K562 (cell line): ENCODE results near the gene PREP. TPM values are rescaled to one million over a fixed set of nuclear protein-coding genes. Genes with fewer than 3 reads are reported as not detected.

Experiments used
- ATAC-seq: fragments of 200-7000 bp; cut with Tn5 transposase; 3 replicates; pipeline ENCODE4 v1.9.1; 2020; ENCODE audit warnings: moderate library complexity
- BruUV-seq: library from RNA; stranded (reverse); fragments of 400-500 nt; replicated peaks from 2 replicates; lab custom pipeline; 2021; lab: Mats Ljungman, UMichigan
- CTCF ChIA-PET: fragments of 300-600 bp; formaldehyde crosslinking; extraction: SDS; loops from one replicate; lab custom pipeline; 2021; ENCODE audit warnings: low intra/inter-chr PET ratio; lab: Yijun Ruan, JAX
- POLR2A ChIA-PET: fragments of 300-600, 350-650 bp; sonication (Branson Sonifier 250); formaldehyde crosslinking; extraction: SDS; loops from one replicate; lab custom pipeline; 2021; ENCODE audit warnings: antibody characterized with exemption, inconsistent platforms; lab: Yijun Ruan, JAX
- DNase-seq, 4 experiments: peaks; one replicate each; pipeline versions ENCODE4 v3.0.0 to v3.0.0-alpha.2; 2011 to 2018; ENCODE audit warnings: low spot score in 3 of 4, mixed read lengths in 3 of 4; ENCODE audit errors: extremely low read depth in 1 of 4
- FAIRE-seq: peaks from 2 replicates; lab custom pipeline; 2011; peaks lifted over from hg19 to GRCh38; lab: Jason Lieb, UNC
- H2AFZ ChIP-seq: 2 replicates; pipeline ENCODE4 v1.6.0; 2011; ENCODE audit warnings: low read depth, low read length, control low read depth, inconsistent platforms
- H3K27ac ChIP-seq: fragments of 200-600 bp; 3 replicates; pipeline ENCODE4 v1.8.0; 2011; ENCODE audit warnings: low read depth, mild to moderate bottlenecking, control low read depth, inconsistent platforms, low read length, moderate library complexity, mixed read lengths; ENCODE audit errors: extremely low read depth
- H3K27me3 ChIP-seq, 2 experiments: fragments of 300-600 bp in 1 of 2; 2 replicates in 1 of 2; 3 replicates in 1 of 2; pipeline versions ENCODE4 v1.6.0 to v1.8.0; 2011; ENCODE audit warnings: inconsistent platforms in 2 of 2, low read length in 2 of 2, mild to moderate bottlenecking in 1 of 2, mixed read lengths in 1 of 2, moderate library complexity in 1 of 2; ENCODE audit not compliant: control insufficient read depth in 2 of 2, insufficient read depth in 2 of 2
- H3K36me3 ChIP-seq: fragments of 300-600 bp; 3 replicates; pipeline ENCODE4 v1.8.0; 2011; ENCODE audit warnings: mild to moderate bottlenecking, low read length, inconsistent platforms; ENCODE audit not compliant: control insufficient read depth, insufficient read depth
- H3K4me1 ChIP-seq, 2 experiments: fragments of 200-600 bp in 1 of 2; replicated peaks in 1 of 2; 2 replicates in 1 of 2; 3 replicates in 1 of 2; pipeline versions ENCODE4 v1.5.1 to v1.8.0; 2011; ENCODE audit warnings: inconsistent platforms in 2 of 2, low read length in 2 of 2, mild to moderate bottlenecking in 1 of 2, mixed read lengths in 1 of 2, moderate library complexity in 1 of 2; ENCODE audit not compliant: control insufficient read depth in 2 of 2, insufficient read depth in 2 of 2
- H3K4me2 ChIP-seq: 2 replicates; pipeline ENCODE4 v1.6.1; 2011; ENCODE audit warnings: low read length, control low read depth, inconsistent platforms, mixed read lengths; ENCODE audit not compliant: insufficient read depth
- H3K4me3 ChIP-seq: fragments of 200-600 bp; sonication (generic), shearing (Covaris generic); 2 replicates; pipeline ENCODE4 v1.5.1; 2016; ENCODE audit warnings: control low read depth, inconsistent platforms
- H3K79me2 ChIP-seq: fragments of 200-600 bp; 3 replicates; pipeline ENCODE4 v1.8.0; 2011; ENCODE audit warnings: low read length, inconsistent platforms; ENCODE audit not compliant: control insufficient read depth, insufficient read depth
- H3K9ac ChIP-seq, 2 experiments: 2 replicates each; pipeline versions ENCODE4 v1.6.0 to v1.6.1; 2011; ENCODE audit warnings: low read depth in 2 of 2, low read length in 2 of 2, control low read depth in 1 of 2, inconsistent platforms in 1 of 2, mild to moderate bottlenecking in 1 of 2, mixed read lengths in 1 of 2; ENCODE audit not compliant: insufficient read depth in 1 of 2
- H3K9me1 ChIP-seq: one replicate; pipeline ENCODE4 v1.6.0; 2011; ENCODE audit warnings: inconsistent platforms, mild to moderate bottlenecking, low read length, moderate library complexity; ENCODE audit not compliant: control insufficient read depth, insufficient read depth
- H3K9me3 ChIP-seq: replicated peaks from 2 replicates; pipeline ENCODE4 v1.5.1; 2011; ENCODE audit warnings: low read depth, low read length, inconsistent platforms; ENCODE audit not compliant: control insufficient read depth, insufficient read depth
- H4K20me1 ChIP-seq: replicated peaks from 2 replicates; pipeline ENCODE4 v1.6.1; 2011; ENCODE audit warnings: low read length, inconsistent platforms, mixed read lengths; ENCODE audit not compliant: control insufficient read depth, insufficient read depth
- CTCF ChIP-seq, 3 experiments: IDR thresholded peaks in 2 of 3; conservative IDR thresholded peaks in 1 of 3; 2 replicates each; pipeline ENCODE4 v1.5.1; 2011 to 2012; ENCODE audit warnings: low read length in 3 of 3, mild to moderate bottlenecking in 3 of 3, control low read depth in 2 of 3, improper control_type of control experiment in 1 of 3, inconsistent platforms in 1 of 3, low read depth in 1 of 3, mixed read lengths in 1 of 3, moderate library complexity in 1 of 3; ENCODE audit not compliant: insufficient read depth in 2 of 3
- DEAF1 ChIP-seq: fragments of 450-650 bp; formaldehyde crosslinking; IDR thresholded peaks from 2 replicates; pipeline ENCODE4 v1.4.0; 2020; ENCODE audit warnings: mild to moderate bottlenecking, moderate library complexity
- EP300 ChIP-seq: IDR thresholded peaks from 2 replicates; pipeline ENCODE4 v1.6.1; 2012; ENCODE audit warnings: low read length, improper control_type of control experiment
- EP400 ChIP-seq: fragments of 450-650 bp; IDR thresholded peaks from 2 replicates; pipeline ENCODE4 v1.6.1; 2017; ENCODE audit warnings: antibody characterized with exemption, mild to moderate bottlenecking, moderate library complexity
- PHF8 ChIP-seq: fragments of 200-600 bp; sonication (generic); IDR thresholded peaks from 2 replicates; pipeline ENCODE4 v1.6.1; 2012; ENCODE audit warnings: mixed run types, mild to moderate bottlenecking, inconsistent platforms, low read length, moderate library complexity, borderline replicate concordance
- SNRNP70 ChIP-seq: fragments of 200-400 bp; formaldehyde crosslinking; optimal IDR thresholded peaks from 2 replicates; pipeline ENCODE3; 2017; ENCODE audit warnings: low read depth, low read length
- ZNF146 ChIP-seq: IDR thresholded peaks from one replicate; pipeline ENCODE4 v1.6.1; 2018; ENCODE audit warnings: missing compliant biosample characterization; ENCODE audit not compliant: unreplicated experiment
- ZNF282 ChIP-seq: sonication (generic); formaldehyde crosslinking; IDR thresholded peaks from 2 replicates; pipeline ENCODE4 v1.8.1; 2023; ENCODE audit warnings: missing genetic modification reagents
- ZNF316 ChIP-seq: fragments of 450-650 bp; IDR thresholded peaks from 2 replicates; pipeline ENCODE4 v1.6.1; 2016
- WGBS: fragments of 100-300 bp; shearing (Covaris generic); methylation state at CpG from one replicate; pipeline ENCODE4 v1.1.6; 2016; ENCODE audit warnings: low coverage, mixed read lengths; ENCODE audit not compliant: insufficient coverage; ENCODE audit errors: missing lambda C conversion rate; 5-methylcytosine and 5-hydroxymethylcytosine counted together
- in situ Hi-C: fragments of 300-500 bp; cut with MboI; formaldehyde crosslinking; loops from 4 replicates; pipeline ENCODE4 v1.15.0; 2018; ENCODE audit warnings: inconsistent platforms, mixed read lengths
- intact Hi-C: fragments of 100-400 bp; cut with micrococcal nuclease; formaldehyde crosslinking; loops from 2 replicates; pipeline ENCODE4 v1.14.2; 2022
- polyA plus RNA-seq, 8 experiments: library from polyadenylated mRNA; depleted of rRNA in 4 of 8; stranded (reverse) in 5 of 8; unstranded in 3 of 8; fragments of >200 nt; fragmentation: Nextera tagmentation in 2 of 8; fragmentation: Illumina TruSeq in 1 of 8; extraction: Ambion mirVana in 2 of 8; extraction: Trizol in 1 of 8; gene quantifications; 2 replicates each; pipeline versions ENCODE4 v1.2.1 to v1.2.3, GENCODE V29; 2011 to 2014; ENCODE audit warnings: inconsistent platforms in 1 of 8, missing spikeins in 1 of 8
- total RNA-seq, 7 experiments: library from RNA; depleted of rRNA in 6 of 7; stranded (reverse); fragments of >200 nt in 6 of 7; fragmentation: Illumina TruSeq in 2 of 7; extraction: Trizol in 2 of 7; gene quantifications; 2 replicates each; pipeline versions ENCODE4 v1.2.1 to v1.2.3, GENCODE V29; 2011 to 2021; ENCODE audit warnings: low replicate concordance in 1 of 7
- TF ChIP-seq, protein P1 (sequence below): sonication (generic); formaldehyde crosslinking; IDR thresholded peaks from 2 replicates; pipeline ENCODE4 v1.8.0; 2022; ENCODE audit warnings: mild to moderate bottlenecking, missing genetic modification reagents

The PREP gene
- total and polyA plus RNA-seq, 9 of the 15 experiments (the other 6 are each of a cell fraction or from before 2014, with no cell fraction given) = 14.1 to 60.8 (median 28.3) TPM

GRCh38 chr6:105317607-105318533 lies 85.0 kb downstream of the PREP start:
- Histone ChIP-seq H4K20me1 (no peaks in the 10 kb centered on the region), H3K79me2 (no peaks in the 10 kb centered on the region), H3K4me2 (no peak overlapping the region), H3K9ac (no peak overlapping the region), H3K36me3 (peaks cover 67% of the 10 kb centered on the region), H3K4me3 (no peak overlapping the region), H3K9me3 (no peaks in the 10 kb centered on the region), H3K27ac (no peak overlapping the region), H3K4me1 (no peaks in the 10 kb centered on the region), H3K27me3 (no peaks in the 10 kb centered on the region), H3K9me1 (no peaks in the 10 kb centered on the region), H2AFZ (no peak overlapping the region)
- FAIRE-seq (no peak), ATAC-seq (no peak), DNase-seq (peak in 1 of 4 experiments; percentile 9)
- in situ Hi-C loops = no loop called here
- TF ChIP-seq ZNF146 (CRISPR knock-in tag) (no peak), CTCF (IDR thresholded peaks at IDR 0.05 in 2 of 3, conservative IDR thresholded peaks at IDR 0.05 in 1 of 3; ENCODE audit: insufficient read depth in 2 of 3, low read depth in 1 of 3, low read length in 3 of 3) (peak; percentile 24 to 38 (median 33); a peak in 5 of 6 replicates), EP300 (no peak), DEAF1 (no peak), ZNF316 (0 out of 2 replicates have a peak, but pooled peaks have one; percentile 8), ZNF282 (CRISPR knock-in tag) (no peak), SNRNP70 (no peak), EP400 (no peak), PHF8 (no peak)
- TF ChIP-seq, protein P1, sequence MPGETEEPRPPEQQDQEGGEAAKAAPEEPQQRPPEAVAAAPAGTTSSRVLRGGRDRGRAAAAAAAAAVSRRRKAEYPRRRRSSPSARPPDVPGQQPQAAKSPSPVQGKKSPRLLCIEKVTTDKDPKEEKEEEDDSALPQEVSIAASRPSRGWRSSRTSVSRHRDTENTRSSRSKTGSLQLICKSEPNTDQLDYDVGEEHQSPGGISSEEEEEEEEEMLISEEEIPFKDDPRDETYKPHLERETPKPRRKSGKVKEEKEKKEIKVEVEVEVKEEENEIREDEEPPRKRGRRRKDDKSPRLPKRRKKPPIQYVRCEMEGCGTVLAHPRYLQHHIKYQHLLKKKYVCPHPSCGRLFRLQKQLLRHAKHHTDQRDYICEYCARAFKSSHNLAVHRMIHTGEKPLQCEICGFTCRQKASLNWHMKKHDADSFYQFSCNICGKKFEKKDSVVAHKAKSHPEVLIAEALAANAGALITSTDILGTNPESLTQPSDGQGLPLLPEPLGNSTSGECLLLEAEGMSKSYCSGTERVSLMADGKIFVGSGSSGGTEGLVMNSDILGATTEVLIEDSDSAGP = no peak
- WGBS = 95% methylated on average over 6 of the region's 6 CpGs
- POLR2A ChIA-PET = interaction anchor here (0.6 to 1.5 kb wide), 4 partner anchors 9 to 84 kb away, joined by 3 to 6 read pairs (median 4); no protein-coding TSS in a partner anchor
- CTCF ChIA-PET = interaction anchor here (0.6 kb wide), 1 partner anchor 906 kb away, joined by 5 read pairs; no protein-coding TSS in a partner anchor
- BruUV-seq = no TSS peak
- intact Hi-C loops = loop anchor here (10.0 kb wide), 1 partner anchor 87 kb away; the partner anchor contains the start of gene PREP
